GM21717 (cell line): Measurements from ENCODE around the gene CEP162.
"Not testable (repeated sequence)": the region's sequence is repeated elsewhere in the genome, so short reads cannot be mapped to it uniquely, and the experiment has no call there.

ENCODE experiments used
- ATAC-seq: cut with Tn5 transposase; IDR thresholded peaks from one replicate; pipeline ENCODE4 v1.9.1; 2021; ENCODE audit warnings: mild to moderate bottlenecking, moderate library complexity; ENCODE audit not compliant: unreplicated experiment

CEP162 gene

DNA sequence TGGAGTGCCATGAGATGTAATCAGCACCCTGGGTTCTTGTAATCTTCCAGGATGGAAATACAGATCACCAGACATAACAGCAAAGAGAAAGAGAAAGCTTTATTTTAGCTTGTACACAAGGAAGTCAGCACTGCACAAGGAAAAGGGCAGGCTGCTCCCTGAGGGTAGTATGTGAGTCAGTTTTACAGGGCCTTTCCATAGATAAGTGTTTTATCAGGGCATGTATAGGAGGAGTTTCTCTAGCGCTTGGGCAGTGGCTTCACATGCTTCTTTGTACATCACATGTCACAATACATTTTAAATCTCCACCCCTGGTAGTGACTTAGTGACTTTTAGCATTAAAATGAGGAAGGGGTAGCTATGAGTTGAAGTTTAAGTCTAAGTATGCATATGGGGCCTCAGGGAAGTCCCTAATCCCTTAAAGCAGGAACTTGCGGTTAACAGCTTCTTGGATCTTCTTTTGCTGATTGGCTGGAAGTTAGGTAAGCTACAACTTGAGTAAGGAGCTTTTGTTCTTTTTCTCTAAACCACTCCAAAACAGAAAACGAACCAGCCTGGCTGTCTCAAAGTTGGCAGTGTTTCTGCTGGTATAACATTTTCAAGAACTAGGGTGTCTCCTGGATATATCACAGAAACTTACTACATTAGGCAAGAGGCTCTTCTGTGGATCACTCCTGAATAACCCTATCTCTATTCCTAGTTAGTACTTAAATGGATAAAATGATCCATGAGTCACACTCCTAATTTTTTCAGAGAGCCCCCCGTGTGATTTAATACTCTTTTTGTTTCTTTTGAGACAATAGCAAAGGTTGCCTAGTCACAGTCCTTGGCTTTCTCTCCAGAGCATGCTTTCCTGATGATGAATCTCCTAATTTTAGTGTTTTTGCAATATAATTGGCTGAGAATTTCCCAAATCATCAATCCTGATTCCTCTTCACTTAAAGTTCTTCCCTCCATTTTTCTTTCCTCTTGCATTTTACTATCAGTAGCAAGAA is 133.7 kb downstream of the CEP162 start:
- peak; percentile 82 for ATAC-seq

DNA sequence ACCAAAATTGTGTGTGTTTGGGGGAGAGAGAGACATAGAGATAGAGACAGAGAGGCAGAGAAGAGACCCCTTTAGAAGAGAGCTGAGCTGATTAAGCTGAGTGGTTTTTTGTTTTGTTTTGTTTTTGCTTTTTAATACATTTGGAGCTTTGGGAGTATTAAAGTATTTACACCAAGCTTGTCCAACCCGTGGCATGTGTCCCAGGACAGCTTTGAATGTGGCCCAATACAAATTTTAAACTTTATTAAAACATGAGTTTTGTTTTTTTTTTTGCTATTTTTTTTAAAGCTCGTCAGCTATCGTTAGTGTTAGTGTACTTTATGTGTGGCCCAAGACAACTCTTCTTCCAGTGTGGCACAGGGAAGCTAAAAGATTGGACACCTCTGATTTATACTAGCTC is 137.9 kb downstream of the CEP162 start:
- ATAC-seq = no peak

DNA sequence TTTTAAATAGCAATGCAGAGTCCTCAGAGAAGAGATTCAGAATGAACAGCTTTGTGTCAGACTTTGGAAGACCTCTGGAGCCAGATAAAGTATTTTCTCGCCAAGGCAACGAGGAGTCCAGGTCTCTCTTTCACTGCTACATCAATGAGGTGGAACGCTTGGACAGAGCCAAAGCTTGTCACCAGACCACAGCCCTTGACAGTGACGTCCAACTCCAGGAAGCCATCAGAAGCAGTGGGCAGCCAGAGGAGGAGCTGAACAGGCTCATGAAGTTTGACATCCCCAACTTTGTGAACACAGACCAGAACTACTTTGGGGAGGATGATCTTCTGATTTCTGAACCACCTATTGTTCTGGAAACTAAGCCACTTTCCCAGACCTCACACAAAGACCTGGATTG is 138.4 kb downstream of the CEP162 start:
- ATAC-seq = no peak

DNA sequence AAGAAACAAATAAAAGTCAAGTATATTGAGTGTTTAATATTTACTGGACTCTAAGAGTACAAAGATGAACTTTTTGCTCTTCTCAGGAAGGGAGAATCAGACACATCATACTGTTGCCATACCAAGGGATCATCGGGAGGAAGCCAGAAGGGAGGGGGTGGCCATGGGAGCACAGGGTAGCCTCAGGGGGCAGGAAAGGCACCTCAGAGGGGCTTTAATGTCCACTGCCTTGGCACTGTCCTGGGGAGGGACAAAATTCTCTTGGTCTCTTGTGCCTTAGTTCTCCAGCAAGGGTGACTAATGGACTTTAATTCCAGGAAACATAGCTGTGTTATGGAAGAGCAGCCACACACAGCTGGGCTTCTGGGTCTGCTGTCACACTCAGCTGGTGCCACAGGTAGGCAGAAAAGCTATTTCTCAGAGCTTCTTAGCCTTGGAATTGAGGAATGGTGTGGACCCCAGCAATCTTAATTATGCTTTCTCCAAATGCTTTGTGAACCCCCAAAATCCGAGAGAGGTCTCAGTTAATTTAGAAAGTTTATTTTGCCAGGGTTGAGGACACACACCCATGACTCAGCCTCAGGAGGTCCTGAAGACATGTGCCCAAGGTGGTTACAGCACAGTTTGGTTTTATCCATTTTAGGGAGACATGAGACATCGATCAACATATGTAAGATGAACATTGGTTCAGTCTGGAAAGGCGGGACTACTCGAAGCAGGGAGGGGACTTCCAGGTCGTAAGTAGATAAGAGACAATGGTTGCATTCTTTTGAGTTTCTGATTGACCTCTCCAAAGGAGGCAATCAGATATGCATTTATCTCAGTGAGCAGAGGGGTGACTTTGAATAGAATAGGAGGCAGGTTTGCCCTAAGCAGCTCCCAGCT is 140.7 kb downstream of the CEP162 start:
- no peak for ATAC-seq

DNA sequence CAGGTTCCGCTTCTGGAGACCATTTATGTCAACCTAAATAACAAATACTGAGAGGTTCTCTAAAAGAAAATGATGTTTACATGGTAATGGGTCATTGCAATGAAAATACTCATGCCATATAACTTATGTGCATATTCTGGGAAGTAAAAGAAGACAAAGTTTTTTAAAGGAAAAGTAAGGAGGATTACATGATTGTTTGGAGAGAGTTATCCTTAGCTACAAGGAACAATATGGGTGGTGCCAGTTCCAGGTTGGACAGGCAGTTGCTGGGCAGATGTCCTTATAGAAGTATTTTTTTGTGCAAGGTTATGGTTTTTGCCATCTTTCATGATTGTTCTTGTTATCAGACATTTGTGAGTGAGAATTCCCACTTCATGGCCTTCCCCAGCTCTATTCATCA is 141.4 kb downstream of the CEP162 start:
- ATAC-seq = no peak

DNA sequence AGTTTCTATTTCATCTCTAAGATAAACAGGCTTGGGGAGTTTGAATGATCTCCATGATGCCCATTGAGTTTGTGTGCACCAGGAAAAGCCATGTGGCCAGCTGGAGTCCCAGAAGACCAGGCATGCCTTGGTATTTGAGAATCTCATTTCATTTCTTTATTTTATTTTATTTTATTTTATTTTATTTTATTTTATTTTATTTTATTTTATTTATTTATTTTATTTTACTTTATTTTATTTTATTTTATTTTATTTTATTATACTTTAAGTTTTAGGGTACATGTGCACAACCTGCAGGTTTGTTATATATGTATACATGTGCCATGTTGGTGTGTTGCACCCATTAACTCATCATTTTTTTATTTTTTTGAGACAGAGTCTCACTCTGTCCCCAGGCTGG is 142.7 kb downstream of the CEP162 start:
- not testable (repeated sequence) for ATAC-seq

DNA sequence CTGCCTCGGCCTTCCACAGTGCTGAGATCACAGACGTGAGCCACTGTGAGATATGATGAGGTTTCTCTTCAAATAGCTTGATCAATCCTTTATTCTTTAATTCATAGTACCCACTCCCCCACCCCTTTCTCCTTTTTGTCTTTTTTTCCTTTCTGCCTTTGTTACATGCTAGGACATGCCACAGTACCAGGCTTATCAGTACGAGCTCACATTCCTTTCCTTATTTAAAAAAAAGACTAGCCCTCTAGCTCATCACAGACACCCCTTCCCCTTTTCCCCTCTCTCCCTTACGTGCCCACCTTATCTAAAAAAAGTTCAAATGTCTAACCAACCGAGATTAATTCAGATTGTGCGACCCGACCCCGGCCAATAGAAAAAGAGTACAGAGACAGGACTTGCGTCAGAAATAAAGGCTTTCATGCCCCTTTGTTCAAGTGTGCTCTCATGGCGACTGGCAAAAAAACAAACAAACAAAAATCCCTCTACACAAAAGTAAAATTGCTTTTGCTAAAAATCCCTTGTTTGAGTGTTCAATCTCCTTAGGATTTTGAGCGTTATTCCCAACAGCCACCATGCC is 144.7 kb downstream of the CEP162 start:
- no peak for ATAC-seq

DNA sequence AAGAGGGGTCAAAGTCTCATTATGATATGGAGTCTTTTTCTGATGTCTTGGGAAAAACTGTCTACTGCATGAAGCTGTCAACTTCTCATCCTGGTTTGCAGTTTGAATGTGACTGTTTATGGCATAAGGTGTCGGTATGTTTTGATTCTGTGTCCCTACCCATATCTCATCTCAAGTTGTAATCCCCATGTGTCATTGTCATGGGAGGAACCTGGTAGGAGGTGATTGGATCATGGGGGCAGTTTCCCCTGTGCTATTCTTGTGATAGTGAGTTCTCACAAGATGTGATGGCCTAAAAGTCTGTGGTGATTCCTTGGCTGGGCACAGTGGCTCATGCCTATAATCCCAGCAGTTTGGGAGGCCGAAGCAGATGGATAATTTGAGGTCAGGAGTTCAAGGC is 146.2 kb downstream of the CEP162 start:
- no peak for ATAC-seq

DNA sequence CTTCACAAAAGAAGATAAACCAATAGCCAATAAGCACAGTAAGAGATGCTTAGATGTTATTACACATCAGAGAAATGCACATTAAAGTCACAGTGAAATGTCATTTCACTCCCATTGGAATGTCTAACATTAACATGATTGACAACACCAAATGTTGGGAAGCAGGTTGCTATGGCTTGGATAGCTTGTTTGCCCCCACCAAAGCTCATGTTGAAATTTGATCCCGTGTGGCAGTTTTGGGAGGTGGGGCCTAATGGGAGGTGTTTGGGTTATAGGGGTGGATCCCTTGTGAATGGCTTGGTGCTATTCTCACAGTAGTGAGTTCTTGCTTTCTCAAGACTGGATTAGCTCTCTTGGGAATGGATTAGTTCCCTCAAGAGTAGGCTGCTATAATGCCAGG is 149.1 kb downstream of the CEP162 start:
- no peak for ATAC-seq

DNA sequence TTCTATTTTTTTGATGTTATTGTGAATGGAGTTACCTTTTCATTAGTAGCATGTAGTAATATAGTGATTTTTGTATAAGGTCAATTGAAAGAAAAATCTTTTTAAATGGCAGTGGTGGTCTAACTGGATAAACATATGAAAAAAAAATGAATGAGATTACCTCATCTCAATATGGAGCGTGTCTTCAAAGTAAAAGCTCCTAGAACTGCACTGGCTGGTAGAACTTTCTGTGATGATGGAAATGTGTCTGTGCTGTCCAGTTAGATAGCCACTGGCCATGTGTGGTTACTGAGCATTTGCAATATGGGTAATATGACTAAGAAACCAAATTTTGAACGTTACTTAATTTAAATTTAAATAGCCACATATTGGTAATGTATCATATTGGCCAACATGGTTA is 149.8 kb downstream of the CEP162 start:
- ATAC-seq = no peak

DNA sequence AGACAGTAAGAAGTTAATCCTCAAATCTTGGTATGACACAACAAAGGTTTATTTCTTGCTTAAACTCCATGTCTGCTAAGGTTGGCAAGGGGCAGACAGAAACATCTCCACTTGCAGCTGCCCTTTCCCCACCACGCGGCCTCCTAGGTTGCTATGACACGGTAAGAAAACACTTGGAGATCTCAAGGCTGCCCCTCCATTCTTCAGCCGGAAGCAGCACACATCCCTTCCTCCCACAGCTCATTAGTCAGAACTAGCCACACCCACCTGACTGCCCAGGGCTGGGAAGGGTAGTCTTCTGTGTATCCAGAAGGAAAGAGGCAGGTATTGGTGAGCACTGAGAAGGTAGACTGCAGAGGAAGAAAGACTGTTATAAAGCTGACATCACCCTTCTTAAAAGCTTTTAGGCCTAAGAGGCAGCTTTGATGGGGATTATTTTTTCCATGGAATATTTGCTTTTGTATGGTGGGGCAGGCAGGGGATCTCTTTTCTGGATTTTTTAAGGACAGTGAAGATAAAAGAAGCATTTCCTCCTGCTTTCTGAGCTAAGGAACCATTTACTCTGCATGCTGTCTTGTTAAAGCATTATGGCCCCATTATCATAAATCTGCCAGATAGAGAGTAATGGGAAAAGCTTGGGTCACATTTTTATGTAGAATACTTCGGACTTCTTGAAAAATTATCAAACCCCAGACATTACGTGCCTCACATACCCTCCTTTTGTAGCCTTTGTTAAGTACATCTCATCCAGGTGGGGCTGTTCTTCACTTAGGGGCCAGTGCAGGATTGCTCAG is 152.3 kb downstream of the CEP162 start:
- no peak for ATAC-seq
